H1 (cell line): ENCODE results near the gene CD47. TPM values are rescaled to one million over a fixed set of nuclear protein-coding genes. Genes with fewer than 3 reads are reported as not detected.

Experiments used
- CTCF ChIA-PET: fragments of 300-600 bp; sonication (Branson Sonifier 250); formaldehyde crosslinking; loops from one replicate; lab custom pipeline; 2021; ENCODE audit not compliant: partially characterized antibody; lab: Charles Lee
- POLR2A ChIA-PET: fragments of 300-600 bp; sonication (Branson Sonifier 250); formaldehyde crosslinking; loops from one replicate; lab custom pipeline; 2021; ENCODE audit warnings: inconsistent platforms; ENCODE audit not compliant: partially characterized antibody; lab: Charles Lee
- DNase-seq, 2 experiments: peaks; one replicate each; pipeline versions ENCODE4 v3.0.0 to v3.0.0-alpha.2; 2010 to 2022; ENCODE audit warnings: low spot score in 2 of 2, low read depth in 1 of 2, mixed read lengths in 1 of 2
- FAIRE-seq: peaks from 2 replicates; lab custom pipeline; 2011; peaks lifted over from hg19 to GRCh38; lab: Jason Lieb, UNC
- H2AFZ ChIP-seq: 2 replicates; pipeline ENCODE4 v1.8.1; 2012; ENCODE audit warnings: low read length, inconsistent platforms
- H2AK5ac ChIP-seq: 2 replicates; pipeline ENCODE4 v1.6.1; 2013; ENCODE audit warnings: low read depth, low read length
- H2BK120ac ChIP-seq: replicated peaks from 2 replicates; pipeline ENCODE3; 2013; ENCODE audit warnings: low read depth, low read length, inconsistent platforms
- H2BK12ac ChIP-seq: 2 replicates; pipeline ENCODE4 v1.6.1; 2013; ENCODE audit warnings: low read depth, low read length
- H2BK15ac ChIP-seq: 2 replicates; pipeline ENCODE4 v1.6.1; 2013; ENCODE audit warnings: low read length
- H2BK20ac ChIP-seq: 2 replicates; pipeline ENCODE4 v1.6.1; 2013; ENCODE audit warnings: low read length
- H2BK5ac ChIP-seq: 2 replicates; pipeline ENCODE4 v1.6.1; 2013; ENCODE audit warnings: low read depth, low read length
- H3K14ac ChIP-seq: 2 replicates; pipeline ENCODE4 v1.6.1; 2013; ENCODE audit warnings: inconsistent platforms; ENCODE audit not compliant: insufficient read length
- H3K18ac ChIP-seq: 2 replicates; pipeline ENCODE4 v1.6.1; 2013; ENCODE audit warnings: low read length; ENCODE audit errors: extremely low read depth
- H3K23ac ChIP-seq: 2 replicates; pipeline ENCODE4 v1.6.1; 2013; ENCODE audit warnings: inconsistent platforms; ENCODE audit not compliant: insufficient read length
- H3K23me2 ChIP-seq: 2 replicates; pipeline ENCODE4 v1.6.1; 2013; ENCODE audit warnings: low read depth, low read length
- H3K27ac ChIP-seq: 2 replicates; pipeline ENCODE4 v1.6.1; 2011; ENCODE audit warnings: low read depth, low read length, inconsistent platforms
- H3K27me3 ChIP-seq, 4 experiments: replicated peaks in 1 of 4; 1 replicate in 1 of 4; 2 replicates in 3 of 4; pipeline versions ENCODE4 v1.6.1 to v1.8.1; 2011 to 2013; ENCODE audit warnings: low read length in 3 of 4, mild to moderate bottlenecking in 3 of 4, inconsistent platforms in 2 of 4, mixed read lengths in 2 of 4, moderate library complexity in 1 of 4; ENCODE audit not compliant: control insufficient read depth in 3 of 4, insufficient read depth in 3 of 4; ENCODE audit errors: extremely low read depth in 1 of 4
- H3K36me3 ChIP-seq, 4 experiments: 2 replicates each; pipeline versions ENCODE4 v1.6.1 to v1.8.1; 2011 to 2013; ENCODE audit warnings: mild to moderate bottlenecking in 4 of 4, low read length in 3 of 4, moderate library complexity in 2 of 4, control low read depth in 1 of 4, inconsistent platforms in 1 of 4; ENCODE audit not compliant: insufficient read depth in 4 of 4, control insufficient read depth in 2 of 4
- H3K4ac ChIP-seq: replicated peaks from 2 replicates; pipeline ENCODE3; 2013; ENCODE audit warnings: low read length, low read depth, mixed read lengths, inconsistent platforms; ENCODE audit not compliant: insufficient read length
- H3K4me1 ChIP-seq, 4 experiments: replicated peaks in 1 of 4; 1 replicate in 1 of 4; 2 replicates in 3 of 4; pipeline versions ENCODE4 v1.6.1 to v1.8.1; 2011 to 2013; ENCODE audit warnings: low read length in 3 of 4, inconsistent platforms in 2 of 4, mixed read lengths in 1 of 4; ENCODE audit not compliant: insufficient read depth in 4 of 4, control insufficient read depth in 3 of 4
- H3K4me2 ChIP-seq, 2 experiments: 2 replicates each; pipeline versions ENCODE4 v1.6.1 to v1.8.1; 2011 to 2013; ENCODE audit warnings: low read depth in 2 of 2, low read length in 2 of 2, control low read depth in 1 of 2, inconsistent platforms in 1 of 2, mild to moderate bottlenecking in 1 of 2; ENCODE audit not compliant: insufficient read depth in 1 of 2
- H3K4me3 ChIP-seq, 4 experiments: fragments of 200-600, 300-600 bp in 1 of 4; sonication (generic), shearing (Covaris generic), sonication (Bioruptor Twin) in 1 of 4; 2 replicates each; pipeline versions ENCODE4 v1.5.1 to v1.8.1; 2011 to 2016; ENCODE audit warnings: low read length in 4 of 4, low read depth in 3 of 4, control low read depth in 2 of 4, inconsistent platforms in 2 of 4, mild to moderate bottlenecking in 2 of 4, mixed read lengths in 1 of 4, moderate library complexity in 1 of 4; ENCODE audit not compliant: insufficient read depth in 2 of 4; ENCODE audit errors: extremely low read depth in 1 of 4
- H3K56ac ChIP-seq: replicated peaks from 2 replicates; pipeline ENCODE3; 2013; ENCODE audit warnings: low read depth, mild to moderate bottlenecking, mixed read lengths, low read length, inconsistent platforms; ENCODE audit not compliant: insufficient read length
- H3K79me1 ChIP-seq: 2 replicates; pipeline ENCODE4 v1.6.1; 2013; ENCODE audit warnings: low read depth, low read length, control low read depth
- H3K79me2 ChIP-seq, 2 experiments: 2 replicates each; pipeline versions ENCODE4 v1.6.1 to v1.8.1; 2012 to 2013; ENCODE audit warnings: low read length in 2 of 2, mild to moderate bottlenecking in 2 of 2, inconsistent platforms in 1 of 2; ENCODE audit not compliant: insufficient read depth in 2 of 2, control insufficient read depth in 1 of 2
- H3K9ac ChIP-seq, 4 experiments: replicated peaks in 1 of 4; 1 replicate in 1 of 4; 2 replicates in 3 of 4; pipeline versions ENCODE4 v1.6.1 to v1.8.1; 2011 to 2013; ENCODE audit warnings: low read depth in 3 of 4, low read length in 3 of 4, control low read depth in 2 of 4, mild to moderate bottlenecking in 2 of 4, moderate library complexity in 2 of 4, inconsistent platforms in 1 of 4; ENCODE audit errors: extremely low read depth in 1 of 4
- H3K9me3 ChIP-seq, 2 experiments: 2 replicates each; pipeline versions ENCODE4 v1.6.1 to v1.8.1; 2012 to 2013; ENCODE audit warnings: mild to moderate bottlenecking in 2 of 2, moderate library complexity in 2 of 2, control low read depth in 1 of 2, inconsistent platforms in 1 of 2, low read depth in 1 of 2, low read length in 1 of 2, mixed read lengths in 1 of 2; ENCODE audit not compliant: insufficient read depth in 2 of 2
- H4K20me1 ChIP-seq, 2 experiments: replicated peaks in 1 of 2; 2 replicates each; pipeline versions ENCODE3 to v1.8.1; 2011 to 2013; ENCODE audit warnings: inconsistent platforms in 2 of 2, low read length in 2 of 2, mild to moderate bottlenecking in 1 of 2; ENCODE audit not compliant: insufficient read depth in 2 of 2, control insufficient read depth in 1 of 2
- H4K5ac ChIP-seq: 2 replicates; pipeline ENCODE4 v1.6.1; 2013; ENCODE audit warnings: low read length, low read depth, mixed read lengths, inconsistent platforms; ENCODE audit not compliant: insufficient read length
- H4K8ac ChIP-seq: 2 replicates; pipeline ENCODE4 v1.8.0; 2013; ENCODE audit warnings: mild to moderate bottlenecking, moderate library complexity, low read length, inconsistent platforms; ENCODE audit not compliant: insufficient read depth; ENCODE audit errors: extremely low read depth
- H4K91ac ChIP-seq: replicated peaks from 2 replicates; pipeline ENCODE3; 2013; ENCODE audit warnings: low read length, mixed read lengths, inconsistent platforms; ENCODE audit not compliant: insufficient read length
- CHD1 ChIP-seq: IDR thresholded peaks from 2 replicates; pipeline ENCODE4 v1.6.1; 2012; ENCODE audit warnings: low read depth, low read length, improper control_type of control experiment
- FOSL1 ChIP-seq: IDR thresholded peaks from 2 replicates; pipeline ENCODE4 v1.6.1; 2011; ENCODE audit warnings: mild to moderate bottlenecking, low read depth, low read length, moderate library complexity; ENCODE audit not compliant: insufficient read depth
- RXRA ChIP-seq: IDR thresholded peaks from 2 replicates; pipeline ENCODE4 v1.6.1; 2011; ENCODE audit warnings: low read depth, mild to moderate bottlenecking, low read length, moderate library complexity; ENCODE audit not compliant: insufficient read depth
- WGBS, 2 experiments: shearing (Covaris generic) in 1 of 2; methylation state at CpG; one replicate each; pipeline versions ENCODE4 v1.1.6 to v1.1.7; 2013 to 2015; ENCODE audit warnings: low lambda C conversion rate in 2 of 2, mixed read lengths in 2 of 2, inconsistent platforms in 1 of 2, low coverage in 1 of 2, missing lambda C conversion rate in 1 of 2; ENCODE audit not compliant: insufficient replicate concordance in 2 of 2, insufficient coverage in 1 of 2, insufficient read length in 1 of 2; ENCODE audit errors: extremely low coverage in 1 of 2, missing lambda C conversion rate in 1 of 2; 5-methylcytosine and 5-hydroxymethylcytosine counted together
- polyA plus RNA-seq, 7 experiments: library from polyadenylated mRNA; depleted of rRNA in 3 of 7; stranded (reverse) in 5 of 7; unstranded in 2 of 7; fragments of >200 nt in 5 of 7; fragments of 200-250 nt in 2 of 7; gene quantifications; 1 replicate in 5 of 7; 2 replicates in 1 of 7; 4 replicates in 1 of 7; pipeline versions ENCODE4 v1.2.1 to v1.2.3, GENCODE V29; 2011 to 2013; ENCODE audit warnings: missing spikeins in 2 of 7, mixed read lengths in 2 of 7
- total RNA-seq: library from RNA; stranded (reverse); fragmentation: NEBNext Ultra II Directional; extraction: Animal tissue kit (Norgen Biotek cat#: 25700); gene quantifications from 2 replicates; pipeline ENCODE4 v1.2.1, GENCODE V29; 2021

CD47 gene
- total and polyA plus RNA-seq, 2 of the 8 experiments (the other 6 are each of a cell fraction or from before 2014, with no cell fraction given) = 14.4 to 19.3 TPM

GRCh38 chr3:108099244-108099643, 8.4 kb upstream of the CD47 start:
- Histone ChIP-seq H3K18ac (no peak overlapping the region), H3K27me3 (no peaks in the 10 kb centered on the region), H4K91ac (no peak overlapping the region), H3K14ac (no peak overlapping the region), H4K20me1 (no peaks in the 10 kb centered on the region), H3K36me3 (no peaks in the 10 kb centered on the region), H2BK12ac (no peak overlapping the region), H2BK20ac (no peak overlapping the region), H4K8ac (no peak overlapping the region), H3K27ac (no peak overlapping the region), H2AK5ac (no peak overlapping the region), H2AFZ (no peak overlapping the region), H3K23me2 (no peaks in the 10 kb centered on the region), H3K9me3 (no peaks in the 10 kb centered on the region), H3K4me1 (peaks cover 0 to 5% (median 0%) of the 10 kb centered on the region in 4 experiments; a peak in 2 of 7 replicates), H3K23ac (no peak overlapping the region), H3K56ac (no peak overlapping the region), H3K79me1 (no peaks in the 10 kb centered on the region), H3K4ac (no peak overlapping the region), H2BK5ac (no peak overlapping the region), H3K79me2 (no peaks in the 10 kb centered on the region), H3K9ac (no peak overlapping the region), H3K4me2 (no peak overlapping the region), H4K5ac (no peak overlapping the region), H3K4me3 (no peak overlapping the region), H2BK15ac (no peak overlapping the region), H2BK120ac (no peak overlapping the region)
- WGBS, 2 experiments = 94% methylated on average over 3 of the region's 3 CpGs; no CpG with 5 or more reads in 1 of the 2 experiments
- CTCF ChIA-PET = interaction anchor here (0.6 kb wide), 1 partner anchor 245 kb away, joined by 3 read pairs; no protein-coding TSS in a partner anchor
- no peak for FAIRE-seq
- POLR2A ChIA-PET = no interaction called here
- TF ChIP-seq FOSL1 (no peak), RXRA (no peak), CHD1 (no peak)
- DNase-seq = no peak
